GM10266 (cell line): ENCODE data around the gene MAST4.

ENCODE experiments used
- DNase-seq: peaks from one replicate; pipeline ENCODE4 v3.0.0; 2012; ENCODE audit errors: extremely low spot score
- TF ChIP-seq, protein P1 (sequence below): IDR thresholded peaks from 2 replicates; pipeline ENCODE4 v1.5.1; 2012; ENCODE audit warnings: mild to moderate bottlenecking, low read depth; ENCODE audit not compliant: control insufficient read depth, insufficient read depth; ENCODE audit errors: missing control alignments

The MAST4 gene

GRCh38 chr5:66869347-66869746 is 273.2 kb downstream of the MAST4 start:
- DNase-seq, result no peak
- TF ChIP-seq, protein P1, sequence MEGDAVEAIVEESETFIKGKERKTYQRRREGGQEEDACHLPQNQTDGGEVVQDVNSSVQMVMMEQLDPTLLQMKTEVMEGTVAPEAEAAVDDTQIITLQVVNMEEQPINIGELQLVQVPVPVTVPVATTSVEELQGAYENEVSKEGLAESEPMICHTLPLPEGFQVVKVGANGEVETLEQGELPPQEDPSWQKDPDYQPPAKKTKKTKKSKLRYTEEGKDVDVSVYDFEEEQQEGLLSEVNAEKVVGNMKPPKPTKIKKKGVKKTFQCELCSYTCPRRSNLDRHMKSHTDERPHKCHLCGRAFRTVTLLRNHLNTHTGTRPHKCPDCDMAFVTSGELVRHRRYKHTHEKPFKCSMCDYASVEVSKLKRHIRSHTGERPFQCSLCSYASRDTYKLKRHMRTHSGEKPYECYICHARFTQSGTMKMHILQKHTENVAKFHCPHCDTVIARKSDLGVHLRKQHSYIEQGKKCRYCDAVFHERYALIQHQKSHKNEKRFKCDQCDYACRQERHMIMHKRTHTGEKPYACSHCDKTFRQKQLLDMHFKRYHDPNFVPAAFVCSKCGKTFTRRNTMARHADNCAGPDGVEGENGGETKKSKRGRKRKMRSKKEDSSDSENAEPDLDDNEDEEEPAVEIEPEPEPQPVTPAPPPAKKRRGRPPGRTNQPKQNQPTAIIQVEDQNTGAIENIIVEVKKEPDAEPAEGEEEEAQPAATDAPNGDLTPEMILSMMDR, result no peak

DNA sequence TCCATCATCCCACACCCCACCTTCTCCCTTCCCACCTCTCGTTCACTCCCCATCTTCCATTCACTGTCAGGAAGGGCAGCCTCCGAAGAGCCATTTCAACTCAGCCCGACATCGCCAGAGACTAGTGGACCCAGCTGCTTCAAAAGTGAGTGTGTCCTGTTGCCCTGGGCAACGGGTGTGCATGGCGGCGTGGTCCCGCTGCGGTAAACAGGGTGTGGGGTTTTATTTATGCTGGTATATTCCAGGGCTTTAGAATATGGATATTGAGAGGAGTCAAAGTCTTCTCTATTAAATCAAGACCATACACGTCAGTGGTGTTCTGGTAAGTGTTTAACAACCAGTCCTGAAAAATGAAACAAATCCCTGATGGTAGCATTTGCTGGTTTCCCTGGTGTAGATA is 274.5 kb downstream of the MAST4 start:
- TF ChIP-seq, protein P1, result no peak
- no peak for DNase-seq

DNA sequence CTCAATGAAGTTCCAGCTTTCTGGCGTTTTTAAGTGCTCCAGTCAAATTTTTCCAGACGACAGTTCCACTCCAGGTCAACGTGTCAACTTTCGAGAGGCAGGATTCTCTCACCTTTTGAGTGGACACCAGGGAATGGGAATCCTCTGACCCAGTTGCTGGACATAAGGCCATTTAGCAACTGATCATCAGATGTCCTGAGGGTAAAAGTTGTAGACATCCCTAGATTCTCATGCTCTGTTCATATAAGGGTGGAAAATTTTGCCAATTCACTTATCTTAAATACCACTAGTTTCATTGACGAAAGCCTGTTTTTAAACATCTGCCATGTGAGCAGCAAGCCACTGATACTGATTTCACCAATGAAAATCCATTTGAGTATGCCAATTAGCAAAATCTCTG is 275.5 kb downstream of the MAST4 start:
- no peak for DNase-seq
- TF ChIP-seq, protein P1, result no peak

- TF ChIP-seq, protein P1, result no peak
These were observed 276.6 kb downstream of the MAST4 start for GRCh38 chr5:66872736-66873331.

DNA sequence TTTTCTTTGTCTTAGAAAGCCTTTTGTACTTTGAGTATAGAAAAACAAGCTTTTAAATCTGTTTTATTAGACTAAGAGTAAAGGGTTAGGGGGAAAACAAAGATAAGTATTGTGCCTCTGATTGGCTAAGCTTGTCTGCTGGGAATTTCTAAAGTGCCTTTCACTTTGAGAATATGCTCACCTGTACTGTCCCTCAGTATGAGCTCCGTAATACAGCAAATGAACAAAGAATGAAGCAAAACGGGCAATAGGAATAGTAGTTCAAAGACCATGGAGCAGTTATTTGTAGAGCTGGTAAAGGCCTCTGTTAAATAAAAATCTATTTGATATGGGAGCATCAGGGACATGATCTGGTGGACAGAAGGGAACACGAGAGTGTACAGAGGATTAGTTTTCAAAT is 277.8 kb downstream of the MAST4 start:
- no peak for DNase-seq
- TF ChIP-seq, protein P1, result no peak

More at GRCh38 chr5:66872736-66873331, 276.6 kb downstream of the MAST4 start:
- DNase-seq, result no peak

GRCh38 chr5:66875315-66875714 is 279.1 kb downstream of the MAST4 start:
- no peak for DNase-seq
- TF ChIP-seq, protein P1, result no peak

- no peak for DNase-seq
- TF ChIP-seq, protein P1, result no peak
These were observed 280.1 kb downstream of the MAST4 start for GRCh38 chr5:66876266-66876807.
